ENCODE data around the gene MARCHF10. TPM values are rescaled to one million over a fixed set of nuclear protein-coding genes. Genes with fewer than 3 reads are reported as not detected.

Gene MARCHF10
- total RNA-seq, 1 donor from 2014 or later, result 1.3 TPM

DNA sequence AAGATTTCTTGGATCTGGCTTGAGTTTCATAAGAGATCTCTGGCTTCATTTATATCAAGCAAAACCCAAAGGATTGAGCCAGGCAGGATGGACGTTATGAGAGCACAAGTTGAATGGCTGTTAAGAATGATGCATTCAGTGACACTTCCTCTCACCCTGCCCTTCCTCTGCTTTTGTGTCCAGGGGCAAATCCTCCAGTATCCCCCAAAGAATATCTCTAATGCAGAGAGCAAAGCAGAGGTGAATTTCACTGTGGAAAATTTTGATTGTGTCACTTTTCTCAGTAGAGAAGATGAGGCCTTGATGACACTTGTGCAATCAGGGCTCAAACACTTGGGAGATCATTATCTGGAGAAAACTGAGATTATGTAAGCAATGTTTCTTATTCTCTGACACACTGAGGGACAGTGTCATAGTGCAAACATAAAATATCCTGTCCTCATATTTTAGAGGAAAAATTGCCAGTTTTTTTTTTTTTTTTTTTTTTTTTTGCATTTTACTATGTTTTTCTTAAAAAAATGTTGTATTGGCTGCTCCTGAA, 25.3 kb downstream of the MARCHF10 start:
- Histone ChIP-seq H3K4me3 (ENCODE audit: low read depth, low read length) (no peak overlapping the region), H3K27me3 (ENCODE audit: control insufficient read depth, insufficient read depth, low read length) (no peaks in the 10 kb centered on the region), H3K36me3 (ENCODE audit: control insufficient read depth, insufficient read depth, low read length) (no peaks in the 10 kb centered on the region)
- DNase-seq (ENCODE audit: low read depth), result no peak
- TF ChIP-seq, protein P1, sequence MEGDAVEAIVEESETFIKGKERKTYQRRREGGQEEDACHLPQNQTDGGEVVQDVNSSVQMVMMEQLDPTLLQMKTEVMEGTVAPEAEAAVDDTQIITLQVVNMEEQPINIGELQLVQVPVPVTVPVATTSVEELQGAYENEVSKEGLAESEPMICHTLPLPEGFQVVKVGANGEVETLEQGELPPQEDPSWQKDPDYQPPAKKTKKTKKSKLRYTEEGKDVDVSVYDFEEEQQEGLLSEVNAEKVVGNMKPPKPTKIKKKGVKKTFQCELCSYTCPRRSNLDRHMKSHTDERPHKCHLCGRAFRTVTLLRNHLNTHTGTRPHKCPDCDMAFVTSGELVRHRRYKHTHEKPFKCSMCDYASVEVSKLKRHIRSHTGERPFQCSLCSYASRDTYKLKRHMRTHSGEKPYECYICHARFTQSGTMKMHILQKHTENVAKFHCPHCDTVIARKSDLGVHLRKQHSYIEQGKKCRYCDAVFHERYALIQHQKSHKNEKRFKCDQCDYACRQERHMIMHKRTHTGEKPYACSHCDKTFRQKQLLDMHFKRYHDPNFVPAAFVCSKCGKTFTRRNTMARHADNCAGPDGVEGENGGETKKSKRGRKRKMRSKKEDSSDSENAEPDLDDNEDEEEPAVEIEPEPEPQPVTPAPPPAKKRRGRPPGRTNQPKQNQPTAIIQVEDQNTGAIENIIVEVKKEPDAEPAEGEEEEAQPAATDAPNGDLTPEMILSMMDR (IDR thresholded peaks at IDR 0.05; ENCODE audit: insufficient read depth, low read length, poor library complexity, severe bottlenecking), result no peak

DNA sequence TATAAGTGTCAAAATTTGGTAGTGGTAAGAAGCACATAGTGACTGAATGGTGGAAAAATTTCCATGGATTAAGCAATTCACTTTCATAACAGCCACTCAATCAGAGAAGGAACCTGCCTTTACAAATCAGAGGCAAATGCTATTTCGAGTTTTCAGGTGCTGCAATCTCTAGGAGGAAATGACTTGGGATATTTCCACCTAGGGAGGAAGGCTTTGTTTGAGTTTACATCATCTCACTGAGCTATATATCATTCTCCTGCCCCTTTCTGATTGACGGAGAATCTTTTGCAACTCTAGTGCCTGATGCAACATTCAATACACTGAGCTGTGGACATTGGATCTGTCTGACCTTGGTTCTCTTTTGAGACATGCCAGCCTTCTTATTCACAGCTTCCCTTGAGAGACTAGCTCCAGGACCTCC, 26.3 kb downstream of the MARCHF10 start:
- H3K27me3 ChIP-seq (ENCODE audit: control insufficient read depth, insufficient read depth, low read length), result no peaks in the 10 kb centered on the region
- no peak for DNase-seq (ENCODE audit: low read depth)
- TF ChIP-seq, protein P1 (IDR thresholded peaks at IDR 0.05; ENCODE audit: insufficient read depth, low read length, poor library complexity, severe bottlenecking), result no peak

DNA sequence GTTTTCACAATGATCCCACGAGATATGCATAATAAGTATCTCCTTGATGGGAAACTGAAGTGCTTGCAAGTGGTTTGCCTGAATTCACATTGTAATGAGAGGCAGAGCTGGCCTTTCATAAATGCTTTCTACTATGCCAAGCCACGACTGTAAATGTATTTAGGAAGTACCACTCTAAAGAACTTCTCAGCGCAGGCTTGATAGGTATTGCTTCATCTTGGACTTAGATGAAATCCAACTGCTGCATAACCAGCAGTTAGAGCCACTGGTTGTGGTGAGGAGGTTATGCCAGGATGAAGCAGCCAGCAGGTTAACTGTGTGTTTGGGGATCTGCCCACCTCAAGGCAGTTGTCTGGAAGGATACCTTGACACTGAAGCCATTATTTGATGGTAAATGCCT, 26.8 kb downstream of the MARCHF10 start:
- TF ChIP-seq, protein P1 (IDR thresholded peaks at IDR 0.05; ENCODE audit: insufficient read depth, low read length, poor library complexity, severe bottlenecking), result no peak

More for the DNA sequence above, 26.3 kb downstream of the MARCHF10 start:
- Histone ChIP-seq H3K36me3 (ENCODE audit: control insufficient read depth, insufficient read depth, low read length) (no peaks in the 10 kb centered on the region), H3K4me3 (ENCODE audit: low read depth, low read length) (no peak overlapping the region)

DNA sequence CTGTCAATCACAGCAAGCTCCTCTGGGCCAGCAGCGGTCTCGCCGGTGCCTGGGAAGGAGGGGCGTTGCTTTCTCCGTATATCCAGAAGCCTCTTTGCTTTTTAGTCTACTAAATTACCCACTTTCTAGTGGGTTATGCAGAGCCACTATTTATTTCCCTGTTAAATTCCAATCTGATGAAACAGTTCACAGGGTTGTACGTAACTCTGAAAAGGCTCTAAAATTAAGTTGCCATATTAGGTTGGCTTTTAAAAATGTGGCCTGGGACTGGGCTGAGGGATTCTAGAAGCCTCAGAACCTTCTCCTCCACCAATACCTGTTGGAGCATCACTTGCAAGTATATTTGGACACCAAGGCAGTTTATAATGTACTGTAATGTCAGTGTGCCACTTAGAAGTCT, 27.2 kb downstream of the MARCHF10 start:
- H3K36me3 ChIP-seq (ENCODE audit: control insufficient read depth, insufficient read depth, low read length), result no peaks in the 10 kb centered on the region
- DNase-seq (ENCODE audit: low read depth), result no peak
- TF ChIP-seq, protein P1 (IDR thresholded peaks at IDR 0.05; ENCODE audit: insufficient read depth, low read length, poor library complexity, severe bottlenecking), result no peak
- no peak overlapping the region for H3K4me3 ChIP-seq (ENCODE audit: low read depth, low read length)
- no peaks in the 10 kb centered on the region for H3K27me3 ChIP-seq (ENCODE audit: control insufficient read depth, insufficient read depth, low read length)

More for the DNA sequence above, 26.8 kb downstream of the MARCHF10 start:
- H3K27me3 ChIP-seq (ENCODE audit: control insufficient read depth, insufficient read depth, low read length), result no peaks in the 10 kb centered on the region
- no peaks in the 10 kb centered on the region for H3K36me3 ChIP-seq (ENCODE audit: control insufficient read depth, insufficient read depth, low read length)
- H3K4me3 ChIP-seq (ENCODE audit: low read depth, low read length), result no peak overlapping the region
- DNase-seq (ENCODE audit: low read depth), result no peak

DNA sequence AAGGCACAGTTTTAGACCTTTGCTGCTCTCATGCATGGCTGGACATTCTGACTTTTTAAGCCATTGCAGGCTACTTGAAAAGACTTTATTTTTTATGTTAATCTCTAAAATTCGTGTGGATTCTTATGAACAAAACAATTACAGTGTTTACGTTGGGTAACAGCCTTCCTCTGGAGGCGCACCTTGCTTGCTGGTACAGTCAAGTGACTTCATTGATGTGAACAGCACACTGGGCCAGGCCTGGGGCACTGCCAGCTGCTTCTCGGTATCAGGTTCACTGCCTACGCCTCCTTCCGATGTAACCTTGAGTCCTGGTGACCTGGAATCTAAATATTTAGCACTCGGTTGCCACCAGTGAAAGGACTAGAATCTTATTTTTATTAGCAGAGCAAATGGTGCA, 27.8 kb downstream of the MARCHF10 start:
- no peaks in the 10 kb centered on the region for H3K36me3 ChIP-seq (ENCODE audit: control insufficient read depth, insufficient read depth, low read length)
- TF ChIP-seq, protein P1 (IDR thresholded peaks at IDR 0.05; ENCODE audit: insufficient read depth, low read length, poor library complexity, severe bottlenecking), result no peak

More for the DNA sequence above, 27.8 kb downstream of the MARCHF10 start:
- no peak overlapping the region for H3K4me3 ChIP-seq (ENCODE audit: low read depth, low read length)
- no peaks in the 10 kb centered on the region for H3K27me3 ChIP-seq (ENCODE audit: control insufficient read depth, insufficient read depth, low read length)
- DNase-seq (ENCODE audit: low read depth), result no peak

All from kidney epithelial cell (primary cell).